ENCODE measurements around the gene CAMK2D. TPM values are rescaled to one million over a fixed set of nuclear protein-coding genes. Genes with fewer than 3 reads are reported as not detected.

CAMK2D gene
- total RNA-seq, 4 donors from 2014 or later, result 62.0 to 122 (median 85.1) TPM

GRCh38 chr4:113625902-113626301 is 135.6 kb downstream of the CAMK2D start:
- TF ChIP-seq CTCF (IDR thresholded peaks at IDR 0.05; ENCODE audit: low read depth), result no peak

GRCh38 chr4:113623274-113623894 is 138.2 kb downstream of the CAMK2D start:
- TF ChIP-seq CTCF (IDR thresholded peaks at IDR 0.05; ENCODE audit: low read depth), result no peak

- no peak for TF ChIP-seq CTCF (IDR thresholded peaks at IDR 0.05; ENCODE audit: low read depth)
These were observed 139.9 kb downstream of the CAMK2D start for GRCh38 chr4:113621633-113622032.

- no peak for TF ChIP-seq CTCF (IDR thresholded peaks at IDR 0.05; ENCODE audit: low read depth)
These were observed 141.5 kb downstream of the CAMK2D start for GRCh38 chr4:113620032-113620431.

GRCh38 chr4:113619526-113619925 is 142.0 kb downstream of the CAMK2D start:
- no peak for TF ChIP-seq CTCF (IDR thresholded peaks at IDR 0.05; ENCODE audit: low read depth)

- TF ChIP-seq CTCF (IDR thresholded peaks at IDR 0.05; ENCODE audit: low read depth), result no peak
These were observed 143.3 kb downstream of the CAMK2D start for GRCh38 chr4:113618205-113618604.

- no peak for TF ChIP-seq CTCF (IDR thresholded peaks at IDR 0.05; ENCODE audit: low read depth)
These were observed 144.3 kb downstream of the CAMK2D start for GRCh38 chr4:113617195-113617594.
